GM19438 (cell line): ENCODE data around the gene B3GAT1.

ENCODE experiments used
- ATAC-seq: cut with Tn5 transposase; IDR thresholded peaks from one replicate; pipeline ENCODE4 v1.9.1; 2021; ENCODE audit warnings: low read depth; ENCODE audit not compliant: unreplicated experiment

The B3GAT1 gene

DNA sequence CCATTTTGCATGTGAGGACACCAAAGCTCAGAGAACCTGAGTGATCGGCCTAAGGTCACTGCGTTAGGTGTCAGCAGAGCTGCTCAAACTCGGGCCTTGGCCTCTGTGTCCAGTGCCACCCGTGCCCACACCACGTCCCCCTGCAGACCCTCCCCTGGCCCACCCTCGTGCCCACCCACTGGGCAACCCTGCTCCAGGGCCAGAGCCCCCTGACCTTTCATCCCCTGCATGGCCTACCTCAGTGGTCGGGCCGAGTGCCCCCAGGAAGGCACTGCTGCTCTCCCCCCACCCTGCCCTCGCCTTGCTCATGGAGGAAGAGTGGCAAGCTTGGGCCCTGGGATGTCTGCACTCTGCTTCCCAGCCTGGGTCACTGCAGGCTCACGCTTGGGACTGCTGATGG is 17.7 kb downstream of the B3GAT1 start:
- ATAC-seq: no peak

GRCh38 chr11:134393638-134394037 is 18.4 kb downstream of the B3GAT1 start:
- no peak for ATAC-seq

DNA sequence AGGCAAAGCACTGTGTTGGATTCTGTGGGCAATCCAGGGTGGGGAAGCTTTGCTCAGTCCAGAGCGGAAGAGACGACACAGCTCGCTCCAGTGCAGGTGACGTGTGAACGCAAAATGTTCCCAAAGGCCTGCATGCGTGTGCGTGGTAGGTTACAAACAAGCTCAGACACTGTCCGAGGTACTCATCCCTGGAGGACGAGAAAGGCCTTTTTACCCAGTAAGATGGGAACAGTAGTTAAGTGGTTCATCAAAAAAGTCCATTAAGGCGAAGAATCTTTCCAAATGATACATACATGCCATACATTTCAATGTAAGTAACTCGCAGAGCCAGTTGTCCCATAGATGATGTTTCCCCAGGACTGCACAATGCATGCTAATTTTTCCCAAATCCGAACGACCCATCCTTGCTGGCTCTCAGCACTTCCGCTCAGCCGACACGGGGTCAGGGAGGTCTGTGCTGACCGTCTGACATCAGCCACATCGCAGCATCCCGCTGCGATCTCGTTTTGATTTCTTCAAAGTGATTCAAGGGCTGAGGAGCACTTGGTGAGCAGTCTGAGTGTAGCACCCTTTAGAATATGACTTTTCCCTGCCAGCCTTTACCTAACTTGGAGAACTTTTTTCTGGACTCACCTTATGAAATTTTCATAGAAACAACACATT is 19.0 kb downstream of the B3GAT1 start:
- ATAC-seq: no peak

DNA sequence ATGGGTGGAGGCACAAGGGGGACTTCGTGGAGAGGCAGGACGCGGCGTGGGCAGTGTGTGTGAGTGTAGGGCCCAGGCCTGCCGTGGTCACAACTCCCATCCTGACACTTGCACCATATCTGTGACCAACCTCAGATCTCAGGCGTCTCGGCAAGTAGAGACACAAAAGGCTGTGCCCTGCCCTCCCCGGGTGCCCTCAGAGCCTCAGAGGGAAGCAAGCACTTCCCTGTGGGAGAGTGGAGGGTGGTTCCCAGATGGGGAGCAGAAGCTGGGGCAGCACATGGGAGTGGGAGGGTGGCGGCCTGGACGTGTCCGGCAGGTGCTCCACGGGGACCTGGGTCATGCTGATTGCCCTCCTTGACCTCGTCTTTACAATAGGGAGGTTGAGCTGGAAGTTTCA is 20.4 kb downstream of the B3GAT1 start:
- ATAC-seq: no peak

DNA sequence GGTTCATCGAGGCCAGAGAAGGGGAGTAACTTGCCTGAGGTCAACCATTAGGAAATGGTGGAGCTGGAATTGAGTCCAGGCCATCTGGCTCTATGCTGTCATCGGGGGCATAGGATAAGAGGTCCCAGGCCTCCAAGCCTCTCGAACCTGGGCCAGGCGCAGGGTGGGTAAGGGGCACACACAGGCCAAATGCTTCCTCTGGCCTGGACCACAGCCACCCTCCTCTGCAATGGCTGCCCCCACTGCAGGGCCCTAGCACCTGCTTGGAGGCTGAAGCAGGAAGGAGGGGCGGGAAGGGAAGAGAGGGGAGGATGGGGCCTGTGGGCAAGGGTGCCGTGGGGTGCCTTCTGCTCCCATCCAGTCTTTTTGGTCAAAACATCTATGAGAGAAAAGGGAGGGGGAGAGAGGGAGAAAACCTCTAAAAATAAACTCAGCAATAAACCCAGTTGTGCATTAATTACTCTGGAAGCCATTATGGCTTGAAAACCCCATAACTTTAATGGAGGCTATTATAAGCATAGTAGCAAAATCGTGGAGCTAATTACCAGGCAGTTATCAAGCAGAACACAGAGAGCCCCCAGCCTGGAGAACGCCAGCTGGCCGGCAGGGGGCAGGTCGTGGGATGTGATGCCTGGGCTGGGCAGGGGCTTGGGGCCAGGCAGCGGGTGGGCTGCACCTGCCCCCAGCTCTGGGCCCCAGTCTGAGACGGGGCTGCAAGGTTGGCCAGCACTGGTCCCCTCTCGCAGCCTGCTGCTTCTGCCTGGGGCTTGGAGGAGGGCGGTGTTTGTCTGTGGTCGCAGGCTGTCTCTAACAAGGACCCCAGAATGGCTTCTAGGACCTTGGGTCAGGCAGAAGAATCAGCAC is 21.1 kb downstream of the B3GAT1 start:
- no peak for ATAC-seq

GRCh38 chr11:134389464-134390180 is 22.4 kb downstream of the B3GAT1 start:
- ATAC-seq: no peak

DNA sequence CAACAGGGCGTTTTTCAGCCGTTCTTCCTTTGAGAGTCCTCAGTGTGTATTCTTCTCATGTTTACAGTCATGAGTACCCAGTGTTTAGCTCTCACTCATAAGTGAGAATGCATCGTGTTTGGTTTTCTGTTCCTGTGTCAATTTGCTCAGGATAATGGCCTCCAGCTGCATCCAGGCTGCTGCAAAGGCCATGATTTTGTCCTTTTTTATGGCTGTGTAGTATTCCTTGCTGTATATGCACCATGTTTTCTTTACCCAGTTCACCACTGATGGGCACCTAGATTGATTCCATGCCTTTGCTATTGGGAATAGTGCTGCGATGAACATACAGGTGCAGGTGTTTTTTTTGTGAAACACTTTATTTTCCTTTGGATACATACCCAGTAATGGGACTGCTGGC is 23.5 kb downstream of the B3GAT1 start:
- ATAC-seq: no peak

GRCh38 chr11:134387501-134387900 is 24.5 kb downstream of the B3GAT1 start:
- ATAC-seq: no peak

- ATAC-seq: no peak
Measured at GRCh38 chr11:134386945-134387344, 25.1 kb downstream of the B3GAT1 start.

GRCh38 chr11:134385774-134386565 is 26.1 kb downstream of the B3GAT1 start:
- no peak for ATAC-seq

- no peak for ATAC-seq
Measured at GRCh38 chr11:134385171-134385570, 26.9 kb downstream of the B3GAT1 start.

DNA sequence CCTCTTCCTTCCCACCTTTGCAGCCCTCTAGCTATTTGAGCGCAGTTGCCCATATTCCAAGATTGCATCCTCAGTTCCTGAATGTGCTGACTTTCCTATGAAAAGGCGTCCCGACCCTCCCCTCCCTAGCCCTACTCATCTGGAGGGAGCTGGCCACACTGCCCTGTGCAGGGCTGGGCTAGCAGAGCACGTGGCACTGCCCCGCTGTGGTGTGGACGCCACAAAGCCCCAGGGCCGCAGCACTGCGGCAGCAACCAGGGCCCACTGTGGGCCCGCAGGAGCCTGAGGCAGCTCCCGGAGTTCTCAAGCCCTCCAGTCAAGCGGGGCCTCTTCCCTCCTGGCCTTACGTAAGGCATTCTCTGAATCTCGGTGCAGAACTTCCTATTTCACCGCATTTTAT is 27.6 kb downstream of the B3GAT1 start:
- no peak for ATAC-seq

GRCh38 chr11:134383576-134384221 is 28.3 kb downstream of the B3GAT1 start:
- ATAC-seq: no peak

GRCh38 chr11:134382830-134383229 is 29.2 kb downstream of the B3GAT1 start:
- no peak for ATAC-seq

DNA sequence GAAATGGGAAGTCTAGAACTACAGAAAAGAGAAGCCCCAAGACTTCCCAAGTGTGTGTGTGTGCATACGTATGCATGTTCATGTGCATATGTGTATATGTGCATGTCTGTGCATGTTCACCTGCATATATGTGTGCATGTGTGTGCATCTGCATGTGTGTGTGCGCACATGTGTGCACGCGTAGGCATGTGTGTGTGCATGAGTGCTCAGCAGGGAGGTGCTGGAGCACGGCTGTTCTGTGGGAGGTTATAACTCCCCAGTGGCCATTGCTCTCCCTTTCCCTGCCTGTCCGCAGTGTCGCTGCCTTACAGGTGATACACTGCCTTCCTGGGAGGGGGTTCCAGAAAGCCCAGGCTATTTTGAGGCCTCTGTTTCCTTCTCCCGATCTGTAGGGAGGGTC is 29.8 kb downstream of the B3GAT1 start:
- no peak for ATAC-seq

- ATAC-seq: no peak
Measured at GRCh38 chr11:134380785-134381184, 31.3 kb downstream of the B3GAT1 start.

- no peak for ATAC-seq
Measured at GRCh38 chr11:134380229-134380628, 31.8 kb downstream of the B3GAT1 start.

GRCh38 chr11:134379241-134379640 is 32.8 kb downstream of the B3GAT1 start:
- ATAC-seq: no peak

- ATAC-seq: no peak
Measured at GRCh38 chr11:134377876-134378275, 34.2 kb downstream of the B3GAT1 start.
